H1 (cell line): ENCODE results near the gene DYNLL2. TPM values are rescaled to one million over a fixed set of nuclear protein-coding genes. Genes with fewer than 3 reads are reported as not detected.

ENCODE experiments used
- CEBPB ChIP-seq: IDR thresholded peaks from 2 replicates; pipeline ENCODE4 v1.6.1; 2012; ENCODE audit warnings: low read depth, low read length
- EGR1 ChIP-seq: IDR thresholded peaks from 2 replicates; pipeline ENCODE4 v1.6.1; 2011; ENCODE audit warnings: low read depth, low read length, borderline replicate concordance
- JUN ChIP-seq: IDR thresholded peaks from 2 replicates; pipeline ENCODE4 v1.6.1; 2011; ENCODE audit warnings: low read depth, mild to moderate bottlenecking, improper control_type of control experiment, low read length
- NRF1 ChIP-seq: IDR thresholded peaks from 2 replicates; pipeline ENCODE4 v1.6.1; 2011; ENCODE audit warnings: mild to moderate bottlenecking, low read depth, low read length, improper control_type of control experiment
- POLR2A ChIP-seq, 2 experiments: IDR thresholded peaks; 1 replicate in 1 of 2; 2 replicates in 1 of 2; pipeline ENCODE4 v1.6.1; 2011; ENCODE audit warnings: low read depth in 2 of 2, low read length in 2 of 2, mild to moderate bottlenecking in 2 of 2; ENCODE audit errors: control extremely low read depth in 1 of 2
- POLR2AphosphoS5 ChIP-seq: IDR thresholded peaks from 2 replicates; pipeline ENCODE4 v1.6.1; 2011; ENCODE audit warnings: low read depth, low read length
- RAD21 ChIP-seq, 2 experiments: IDR thresholded peaks in 1 of 2; conservative IDR thresholded peaks in 1 of 2; 2 replicates each; pipeline ENCODE4 v1.6.1; 2011; ENCODE audit warnings: low read depth in 2 of 2, low read length in 2 of 2, improper control_type of control experiment in 1 of 2, inconsistent platforms in 1 of 2, mild to moderate bottlenecking in 1 of 2, moderate library complexity in 1 of 2
- SAP30 ChIP-seq: fragments of 300-600 bp; sonication (generic); IDR thresholded peaks from 2 replicates; pipeline ENCODE4 v1.7.1; 2012; ENCODE audit warnings: low read length, moderate library complexity, mild to moderate bottlenecking, inconsistent platforms; ENCODE audit not compliant: insufficient read depth, insufficient replicate concordance
- SP1 ChIP-seq: IDR thresholded peaks from 2 replicates; pipeline ENCODE4 v1.6.1; 2011; ENCODE audit warnings: low read depth, low read length
- SP2 ChIP-seq: IDR thresholded peaks from 2 replicates; pipeline ENCODE4 v1.6.1; 2012; ENCODE audit warnings: mild to moderate bottlenecking, low read length, inconsistent platforms
- YY1 ChIP-seq: IDR thresholded peaks from 2 replicates; pipeline ENCODE4 v1.6.1; 2011; ENCODE audit warnings: low read depth, mild to moderate bottlenecking, low read length
- polyA plus RNA-seq, 7 experiments: library from polyadenylated mRNA; depleted of rRNA in 3 of 7; stranded (reverse) in 5 of 7; unstranded in 2 of 7; fragments of >200 nt in 5 of 7; fragments of 200-250 nt in 2 of 7; gene quantifications; 1 replicate in 5 of 7; 2 replicates in 1 of 7; 4 replicates in 1 of 7; pipeline versions ENCODE4 v1.2.1 to v1.2.3, GENCODE V29; 2011 to 2013; ENCODE audit warnings: missing spikeins in 2 of 7, mixed read lengths in 2 of 7
- total RNA-seq: library from RNA; stranded (reverse); fragmentation: NEBNext Ultra II Directional; extraction: Animal tissue kit (Norgen Biotek cat#: 25700); gene quantifications from 2 replicates; pipeline ENCODE4 v1.2.1, GENCODE V29; 2021
- TF ChIP-seq, protein P1 (sequence below): fragments of 300-600 bp; sonication (generic); IDR thresholded peaks from 2 replicates; pipeline ENCODE4 v1.7.1; 2012; ENCODE audit warnings: low read length, moderate library complexity, mild to moderate bottlenecking, inconsistent platforms; ENCODE audit not compliant: insufficient replicate concordance

The DYNLL2 gene
- total and polyA plus RNA-seq, 2 of the 8 experiments (the other 6 are each of a cell fraction or from before 2014, with no cell fraction given), result 19.8 to 52.7 TPM

DNA sequence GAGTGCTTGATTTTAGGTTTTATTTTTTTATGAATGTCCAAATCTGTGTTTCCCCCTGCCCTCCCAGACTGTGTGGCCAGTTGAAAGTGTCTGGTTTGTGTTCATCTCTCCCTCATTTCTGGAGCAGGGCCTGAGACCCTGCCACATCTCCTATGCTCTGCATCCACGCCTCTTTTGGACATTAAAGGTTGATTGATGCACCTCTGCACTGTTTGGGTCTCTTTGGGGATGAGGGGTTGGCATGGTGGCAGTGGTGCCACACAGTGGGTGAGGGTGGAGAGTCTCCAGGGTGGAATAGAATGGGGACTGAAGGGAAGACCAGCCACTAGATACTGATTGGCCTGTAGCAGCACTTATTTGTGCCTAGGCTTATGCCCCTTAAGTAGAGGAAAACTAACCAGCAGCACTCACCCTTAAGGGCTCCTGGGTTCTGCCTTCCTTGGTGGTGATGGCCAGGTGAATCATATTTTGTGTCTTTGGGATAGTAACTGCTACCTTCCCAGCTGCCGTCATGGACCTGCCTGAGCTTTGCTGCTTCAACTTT lies 7.9 kb downstream of the DYNLL2 start (continued):
- TF ChIP-seq, protein P1, sequence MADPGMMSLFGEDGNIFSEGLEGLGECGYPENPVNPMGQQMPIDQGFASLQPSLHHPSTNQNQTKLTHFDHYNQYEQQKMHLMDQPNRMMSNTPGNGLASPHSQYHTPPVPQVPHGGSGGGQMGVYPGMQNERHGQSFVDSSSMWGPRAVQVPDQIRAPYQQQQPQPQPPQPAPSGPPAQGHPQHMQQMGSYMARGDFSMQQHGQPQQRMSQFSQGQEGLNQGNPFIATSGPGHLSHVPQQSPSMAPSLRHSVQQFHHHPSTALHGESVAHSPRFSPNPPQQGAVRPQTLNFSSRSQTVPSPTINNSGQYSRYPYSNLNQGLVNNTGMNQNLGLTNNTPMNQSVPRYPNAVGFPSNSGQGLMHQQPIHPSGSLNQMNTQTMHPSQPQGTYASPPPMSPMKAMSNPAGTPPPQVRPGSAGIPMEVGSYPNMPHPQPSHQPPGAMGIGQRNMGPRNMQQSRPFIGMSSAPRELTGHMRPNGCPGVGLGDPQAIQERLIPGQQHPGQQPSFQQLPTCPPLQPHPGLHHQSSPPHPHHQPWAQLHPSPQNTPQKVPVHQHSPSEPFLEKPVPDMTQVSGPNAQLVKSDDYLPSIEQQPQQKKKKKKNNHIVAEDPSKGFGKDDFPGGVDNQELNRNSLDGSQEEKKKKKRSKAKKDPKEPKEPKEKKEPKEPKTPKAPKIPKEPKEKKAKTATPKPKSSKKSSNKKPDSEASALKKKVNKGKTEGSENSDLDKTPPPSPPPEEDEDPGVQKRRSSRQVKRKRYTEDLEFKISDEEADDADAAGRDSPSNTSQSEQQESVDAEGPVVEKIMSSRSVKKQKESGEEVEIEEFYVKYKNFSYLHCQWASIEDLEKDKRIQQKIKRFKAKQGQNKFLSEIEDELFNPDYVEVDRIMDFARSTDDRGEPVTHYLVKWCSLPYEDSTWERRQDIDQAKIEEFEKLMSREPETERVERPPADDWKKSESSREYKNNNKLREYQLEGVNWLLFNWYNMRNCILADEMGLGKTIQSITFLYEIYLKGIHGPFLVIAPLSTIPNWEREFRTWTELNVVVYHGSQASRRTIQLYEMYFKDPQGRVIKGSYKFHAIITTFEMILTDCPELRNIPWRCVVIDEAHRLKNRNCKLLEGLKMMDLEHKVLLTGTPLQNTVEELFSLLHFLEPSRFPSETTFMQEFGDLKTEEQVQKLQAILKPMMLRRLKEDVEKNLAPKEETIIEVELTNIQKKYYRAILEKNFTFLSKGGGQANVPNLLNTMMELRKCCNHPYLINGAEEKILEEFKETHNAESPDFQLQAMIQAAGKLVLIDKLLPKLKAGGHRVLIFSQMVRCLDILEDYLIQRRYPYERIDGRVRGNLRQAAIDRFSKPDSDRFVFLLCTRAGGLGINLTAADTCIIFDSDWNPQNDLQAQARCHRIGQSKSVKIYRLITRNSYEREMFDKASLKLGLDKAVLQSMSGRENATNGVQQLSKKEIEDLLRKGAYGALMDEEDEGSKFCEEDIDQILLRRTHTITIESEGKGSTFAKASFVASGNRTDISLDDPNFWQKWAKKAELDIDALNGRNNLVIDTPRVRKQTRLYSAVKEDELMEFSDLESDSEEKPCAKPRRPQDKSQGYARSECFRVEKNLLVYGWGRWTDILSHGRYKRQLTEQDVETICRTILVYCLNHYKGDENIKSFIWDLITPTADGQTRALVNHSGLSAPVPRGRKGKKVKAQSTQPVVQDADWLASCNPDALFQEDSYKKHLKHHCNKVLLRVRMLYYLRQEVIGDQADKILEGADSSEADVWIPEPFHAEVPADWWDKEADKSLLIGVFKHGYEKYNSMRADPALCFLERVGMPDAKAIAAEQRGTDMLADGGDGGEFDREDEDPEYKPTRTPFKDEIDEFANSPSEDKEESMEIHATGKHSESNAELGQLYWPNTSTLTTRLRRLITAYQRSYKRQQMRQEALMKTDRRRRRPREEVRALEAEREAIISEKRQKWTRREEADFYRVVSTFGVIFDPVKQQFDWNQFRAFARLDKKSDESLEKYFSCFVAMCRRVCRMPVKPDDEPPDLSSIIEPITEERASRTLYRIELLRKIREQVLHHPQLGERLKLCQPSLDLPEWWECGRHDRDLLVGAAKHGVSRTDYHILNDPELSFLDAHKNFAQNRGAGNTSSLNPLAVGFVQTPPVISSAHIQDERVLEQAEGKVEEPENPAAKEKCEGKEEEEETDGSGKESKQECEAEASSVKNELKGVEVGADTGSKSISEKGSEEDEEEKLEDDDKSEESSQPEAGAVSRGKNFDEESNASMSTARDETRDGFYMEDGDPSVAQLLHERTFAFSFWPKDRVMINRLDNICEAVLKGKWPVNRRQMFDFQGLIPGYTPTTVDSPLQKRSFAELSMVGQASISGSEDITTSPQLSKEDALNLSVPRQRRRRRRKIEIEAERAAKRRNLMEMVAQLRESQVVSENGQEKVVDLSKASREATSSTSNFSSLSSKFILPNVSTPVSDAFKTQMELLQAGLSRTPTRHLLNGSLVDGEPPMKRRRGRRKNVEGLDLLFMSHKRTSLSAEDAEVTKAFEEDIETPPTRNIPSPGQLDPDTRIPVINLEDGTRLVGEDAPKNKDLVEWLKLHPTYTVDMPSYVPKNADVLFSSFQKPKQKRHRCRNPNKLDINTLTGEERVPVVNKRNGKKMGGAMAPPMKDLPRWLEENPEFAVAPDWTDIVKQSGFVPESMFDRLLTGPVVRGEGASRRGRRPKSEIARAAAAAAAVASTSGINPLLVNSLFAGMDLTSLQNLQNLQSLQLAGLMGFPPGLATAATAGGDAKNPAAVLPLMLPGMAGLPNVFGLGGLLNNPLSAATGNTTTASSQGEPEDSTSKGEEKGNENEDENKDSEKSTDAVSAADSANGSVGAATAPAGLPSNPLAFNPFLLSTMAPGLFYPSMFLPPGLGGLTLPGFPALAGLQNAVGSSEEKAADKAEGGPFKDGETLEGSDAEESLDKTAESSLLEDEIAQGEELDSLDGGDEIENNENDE, result no peak
- TF ChIP-seq EGR1 (no peak), NRF1 (no peak), JUN (no peak), POLR2AphosphoS5 (peak; percentile 28; the same call in 1 of the 2 replicates), RAD21 (IDR thresholded peaks at IDR 0.05 in 1 of 2, conservative IDR thresholded peaks at IDR 0.05 in 1 of 2; ENCODE audit: low read depth in 2 of 2, low read length in 2 of 2) (no peak), SP2 (no peak), CEBPB (no peak), POLR2A (IDR thresholded peaks at IDR 0.05; ENCODE audit: control extremely low read depth in 1 of 2, low read depth in 2 of 2, low read length in 2 of 2) (peak; percentile 49 to 57; a peak in 1 of 3 replicates), SP1 (no peak), SAP30 (no peak), YY1 (no peak)
